Calu3 (cell line): ENCODE results near the gene KAZN. TPM values are rescaled to one million over a fixed set of nuclear protein-coding genes. Genes with fewer than 3 reads are reported as not detected.

Source experiments
- BruUV-seq: library from RNA; stranded (reverse); fragments of 400-500 nt; replicated peaks from 2 replicates; lab custom pipeline; 2021; lab: Mats Ljungman, UMichigan
- CTCF ChIA-PET: fragments of 300-600 bp; sonication (Branson Sonifier 250); formaldehyde crosslinking; loops from one replicate; lab custom pipeline; 2022; ENCODE audit warnings: antibody characterized with exemption; lab: Charles Lee
- DNase-seq: peaks from one replicate; pipeline ENCODE4 v3.0.0; 2022
- H3K27ac Mint-ChIP-seq: one replicate; pipeline ENCODE4 v1.8.0; 2022; ENCODE audit warnings: mixed read lengths; ENCODE audit not compliant: unreplicated experiment
- H3K27me3 Mint-ChIP-seq: one replicate; pipeline ENCODE4 v1.8.0; 2022; ENCODE audit warnings: mixed read lengths; ENCODE audit not compliant: unreplicated experiment
- H3K36me3 Mint-ChIP-seq: one replicate; pipeline ENCODE4 v1.8.0; 2022; ENCODE audit warnings: mild to moderate bottlenecking, moderate library complexity, mixed read lengths; ENCODE audit not compliant: insufficient read depth, unreplicated experiment
- H3K4me1 Mint-ChIP-seq: one replicate; pipeline ENCODE4 v1.8.0; 2022; ENCODE audit warnings: mild to moderate bottlenecking, low read depth, mixed read lengths; ENCODE audit not compliant: unreplicated experiment
- H3K4me3 Mint-ChIP-seq: one replicate; pipeline ENCODE4 v1.8.0; 2022; ENCODE audit warnings: mild to moderate bottlenecking, low read depth, moderate library complexity, mixed read lengths; ENCODE audit not compliant: unreplicated experiment
- H3K9me3 Mint-ChIP-seq: one replicate; pipeline ENCODE4 v1.8.0; 2022; ENCODE audit warnings: low read depth, mixed read lengths; ENCODE audit not compliant: unreplicated experiment
- CTCF ChIP-seq: fragments of 200-600 bp; IDR thresholded peaks from one replicate; pipeline ENCODE4 v1.8.0; 2022; ENCODE audit warnings: antibody characterized with exemption; ENCODE audit not compliant: unreplicated experiment
- intact Hi-C: fragments of 100-400 bp; cut with micrococcal nuclease; formaldehyde crosslinking; loops from one replicate; pipeline ENCODE4 v1.10.0; 2022; ENCODE audit not compliant: unreplicated experiment
- total RNA-seq: library from RNA; stranded (reverse); gene quantifications from 2 replicates; pipeline ENCODE4 v1.2.3, GENCODE V29; 2022

The KAZN gene
- total RNA-seq, 1 experiment from 2014 or later: 3.6 TPM

DNA sequence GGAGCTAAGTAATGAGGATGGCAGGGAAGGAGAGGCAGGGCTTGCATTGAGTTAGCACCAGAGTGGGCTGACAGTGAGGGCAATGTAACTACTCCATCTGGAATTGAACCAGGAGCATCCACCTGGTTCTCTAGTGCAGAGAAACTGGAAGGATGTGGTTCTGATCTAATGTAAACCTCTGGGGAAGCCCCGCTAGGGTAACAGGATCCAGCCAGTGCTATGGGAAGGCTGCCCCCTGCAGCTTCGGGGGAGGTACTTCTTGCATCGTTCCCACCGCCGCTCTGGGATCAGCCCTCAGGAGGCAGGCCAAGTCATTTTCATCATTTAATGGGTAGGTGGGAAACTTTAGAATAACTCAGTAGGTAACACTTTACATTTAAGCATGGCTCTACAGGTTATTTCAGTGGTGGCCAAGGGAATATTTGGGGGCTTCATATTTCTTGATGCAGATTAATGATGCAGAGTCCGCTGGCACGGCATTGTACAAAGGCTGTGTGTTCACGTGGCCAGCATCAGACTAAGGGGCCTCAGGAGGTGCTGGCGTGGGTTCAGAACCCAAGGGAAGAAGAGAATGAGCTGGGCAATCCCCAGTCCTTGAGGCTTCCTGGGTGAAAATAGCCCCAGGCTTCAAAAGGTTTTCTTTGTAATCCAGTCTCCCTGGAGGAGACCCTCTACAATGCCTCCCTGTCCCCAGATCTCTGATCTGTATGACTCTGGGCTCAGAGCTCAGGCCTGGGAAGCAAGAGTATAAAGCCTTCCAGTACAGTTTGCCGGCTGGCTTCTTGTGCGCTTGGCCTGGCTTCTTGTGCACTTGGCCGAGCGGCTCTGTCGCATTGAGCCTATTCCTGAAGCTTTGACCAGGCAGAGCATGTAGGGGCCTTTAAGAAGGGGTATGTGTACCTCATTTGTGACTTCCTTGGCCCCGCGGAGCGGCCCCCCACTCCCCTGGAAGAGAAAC, 26.4 kb upstream of the KAZN start:
- Mint-ChIP-seq H3K27ac (no peak overlapping the region), H3K36me3 (no peaks in the 10 kb centered on the region), H3K27me3 (peaks cover 22% of the 10 kb centered on the region), H3K4me3 (no peak overlapping the region), H3K4me1 (no peaks in the 10 kb centered on the region), H3K9me3 (peaks cover 10% of the 10 kb centered on the region)
- intact Hi-C loops: no loop called here
- no peak for TF ChIP-seq CTCF
- CTCF ChIA-PET: no interaction called here
- no TSS peak for BruUV-seq
- DNase-seq: no peak

DNA sequence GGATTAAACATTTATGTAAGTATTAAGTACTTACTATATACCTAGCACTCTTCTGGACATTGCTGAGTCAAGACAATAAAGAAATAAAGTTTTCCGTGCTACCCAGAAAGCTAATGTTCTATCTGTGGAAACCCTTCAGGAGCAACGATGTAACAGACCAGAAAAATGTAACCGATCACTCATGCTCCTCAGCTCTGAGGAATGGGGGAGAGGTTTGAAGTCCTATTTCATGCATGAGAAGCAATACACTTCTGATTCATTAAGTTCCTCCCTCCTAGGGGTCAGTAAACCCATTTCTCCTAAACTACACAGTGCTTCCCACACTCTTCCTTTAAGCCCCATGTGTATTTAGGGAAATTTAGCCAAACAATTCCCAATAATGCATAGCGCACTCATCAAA, 25.6 kb upstream of the KAZN start:
- no peak for DNase-seq
- BruUV-seq: no TSS peak
- H3K27ac Mint-ChIP-seq: no peak overlapping the region
- H3K27me3 Mint-ChIP-seq: peaks cover 22% of the 10 kb centered on the region
- intact Hi-C loops: no loop called here
- peaks cover 10% of the 10 kb centered on the region for H3K9me3 Mint-ChIP-seq
- no peak overlapping the region for H3K4me3 Mint-ChIP-seq
- no peaks in the 10 kb centered on the region for H3K36me3 Mint-ChIP-seq
- no peak for TF ChIP-seq CTCF
- CTCF ChIA-PET: no interaction called here
- H3K4me1 Mint-ChIP-seq: no peaks in the 10 kb centered on the region

- H3K4me1 Mint-ChIP-seq: no peaks in the 10 kb centered on the region
- no TSS peak for BruUV-seq
- no peak overlapping the region for H3K4me3 Mint-ChIP-seq
- DNase-seq: no peak
- TF ChIP-seq CTCF: no peak
- CTCF ChIA-PET: no interaction called here
- intact Hi-C loops: no loop called here
- no peak overlapping the region for H3K27ac Mint-ChIP-seq
- no peaks in the 10 kb centered on the region for H3K36me3 Mint-ChIP-seq
- H3K9me3 Mint-ChIP-seq: peaks cover 11% of the 10 kb centered on the region
- peaks cover 22% of the 10 kb centered on the region for H3K27me3 Mint-ChIP-seq
Measured at GRCh38 chr1:14576155-14576554, 22.3 kb upstream of the KAZN start.

GRCh38 chr1:14577261-14577660, 21.2 kb upstream of the KAZN start:
- CTCF ChIA-PET: no interaction called here
- BruUV-seq: no TSS peak
- Mint-ChIP-seq H3K4me3 (no peak overlapping the region), H3K27me3 (peaks cover 22% of the 10 kb centered on the region), H3K4me1 (no peaks in the 10 kb centered on the region), H3K9me3 (peaks cover 16% of the 10 kb centered on the region), H3K36me3 (no peaks in the 10 kb centered on the region), H3K27ac (no peak overlapping the region)
- intact Hi-C loops: no loop called here
- no peak for TF ChIP-seq CTCF
- DNase-seq: no peak
